HCT116 (cell line): ENCODE data around the gene ANKMY2. TPM values are rescaled to one million over a fixed set of nuclear protein-coding genes. Genes with fewer than 3 reads are reported as not detected.

Source experiments
- ATAC-seq: fragments of 200-7000 bp; cut with Tn5 transposase; 2 replicates; pipeline ENCODE4 v1.9.1; 2020; ENCODE audit warnings: mild to moderate bottlenecking, moderate library complexity
- BruUV-seq: library from RNA; stranded (reverse); fragments of 400-500 nt; replicated peaks from 2 replicates; lab custom pipeline; 2021; lab: Mats Ljungman, UMichigan
- CTCF ChIA-PET: fragments of 300-600 bp; sonication (Branson Sonifier 250); formaldehyde crosslinking; loops from one replicate; lab custom pipeline; 2021; ENCODE audit warnings: antibody characterized with exemption; lab: Charles Lee
- POLR2A ChIA-PET: fragments of 300-600, 350-600 bp; sonication (Branson Sonifier 250); formaldehyde crosslinking; loops from one replicate; lab custom pipeline; 2021; ENCODE audit warnings: antibody characterized with exemption; lab: Charles Lee
- RAD21 ChIA-PET, 2 experiments: fragments of 300-600 bp; sonication (Branson Sonifier 250); formaldehyde crosslinking; loops; one replicate each; lab custom pipeline; 2023; ENCODE audit warnings: low total read pairs in 2 of 2; ENCODE audit not compliant: uncharacterized antibody in 2 of 2, unreplicated experiment in 2 of 2, low non-redundant PET in 1 of 2; lab: Charles Lee
- DNase-seq: peaks from one replicate; pipeline ENCODE4 v3.0.0-alpha.2; 2010; ENCODE audit warnings: low read depth, low spot score
- H2AFZ ChIP-seq: fragments of 200-600 bp; shearing (Covaris generic), sonication (generic); 2 replicates; pipeline ENCODE4 v1.6.1; 2017; ENCODE audit warnings: low read depth, mixed run types, mixed read lengths, antibody characterized with exemption, low read length; ENCODE audit not compliant: poor library complexity, severe bottlenecking
- H3K27ac ChIP-seq: 2 replicates; pipeline ENCODE4 v1.5.1; 2012; ENCODE audit warnings: low read depth, low read length
- H3K27me3 ChIP-seq: fragments of 200-600 bp; sonication (generic); 2 replicates; pipeline ENCODE4 v1.6.1; 2016; ENCODE audit warnings: mixed run types, low read length, mixed read lengths; ENCODE audit not compliant: insufficient read depth
- H3K36me3 ChIP-seq, 2 experiments: fragments of 200-500 bp in 1 of 2; fragments of 200-600 bp in 1 of 2; sonication (Bioruptor generic) in 1 of 2; sonication (generic) in 1 of 2; 2 replicates each; pipeline versions ENCODE4 v1.5.1 to v1.6.1; 2014 to 2016; ENCODE audit warnings: low read length in 2 of 2, inconsistent platforms in 1 of 2, mixed read lengths in 1 of 2, mixed run types in 1 of 2; ENCODE audit not compliant: insufficient read depth in 2 of 2, control insufficient read depth in 1 of 2
- H3K4me1 ChIP-seq, 2 experiments: fragments of 200-600 bp in 1 of 2; sonication (generic) in 1 of 2; 2 replicates each; pipeline versions ENCODE4 v1.5.1 to v1.6.1; 2012 to 2017; ENCODE audit warnings: low read length in 2 of 2, inconsistent platforms in 1 of 2, mild to moderate bottlenecking in 1 of 2, mixed read lengths in 1 of 2, mixed run types in 1 of 2, moderate library complexity in 1 of 2; ENCODE audit not compliant: insufficient read depth in 2 of 2, control insufficient read depth in 1 of 2
- H3K4me2 ChIP-seq: fragments of 200-600 bp; sonication (generic); 2 replicates; pipeline ENCODE4 v1.6.1; 2017; ENCODE audit warnings: mixed run types, low read length, mixed read lengths
- H3K4me3 ChIP-seq, 2 experiments: fragments of 200-600 bp in 1 of 2; sonication (generic) in 1 of 2; replicated peaks in 1 of 2; 2 replicates each; pipeline ENCODE4 v1.5.1; 2011 to 2016; ENCODE audit warnings: low read length in 2 of 2, control low read depth in 1 of 2, low read depth in 1 of 2, mild to moderate bottlenecking in 1 of 2, mixed read lengths in 1 of 2, mixed run types in 1 of 2
- H3K79me2 ChIP-seq: fragments of 200-600 bp; sonication (generic); 2 replicates; pipeline ENCODE4 v1.6.1; 2017; ENCODE audit warnings: mild to moderate bottlenecking, mixed run types, low read length, moderate library complexity, mixed read lengths; ENCODE audit not compliant: insufficient read depth
- H3K9ac ChIP-seq: fragments of 200-600 bp; sonication (generic); 2 replicates; pipeline ENCODE4 v1.6.1; 2016; ENCODE audit warnings: low read length, mixed read lengths
- H3K9me2 ChIP-seq: fragments of 200-600 bp; sonication (generic), shearing (Covaris generic); 2 replicates; pipeline ENCODE4 v1.6.1; 2017; ENCODE audit warnings: mixed run types, mild to moderate bottlenecking, moderate library complexity; ENCODE audit not compliant: insufficient read depth
- H3K9me3 ChIP-seq, 2 experiments: fragments of 200-500 bp in 1 of 2; fragments of 200-600 bp in 1 of 2; sonication (Bioruptor generic) in 1 of 2; sonication (generic) in 1 of 2; 2 replicates each; pipeline ENCODE4 v1.6.1; 2014 to 2017; ENCODE audit warnings: low read length in 2 of 2, mixed read lengths in 2 of 2, inconsistent platforms in 1 of 2, low read depth in 1 of 2, mild to moderate bottlenecking in 1 of 2, mixed run types in 1 of 2, moderate library complexity in 1 of 2; ENCODE audit not compliant: control insufficient read depth in 1 of 2, insufficient read depth in 1 of 2
- H4K20me1 ChIP-seq: fragments of 200-600 bp; sonication (generic), shearing (Covaris generic); 2 replicates; pipeline ENCODE4 v1.6.1; 2017; ENCODE audit warnings: mixed run types, mild to moderate bottlenecking, moderate library complexity; ENCODE audit not compliant: insufficient read depth
- CBX3 ChIP-seq: IDR thresholded peaks from 2 replicates; pipeline ENCODE4 v1.6.1; 2012; ENCODE audit warnings: low read depth
- EGR1 ChIP-seq: IDR thresholded peaks from 2 replicates; pipeline ENCODE4 v1.6.1; 2012; ENCODE audit warnings: low read depth
- ELF1 ChIP-seq: IDR thresholded peaks from 2 replicates; pipeline ENCODE4 v1.6.1; 2012; ENCODE audit warnings: low read depth, borderline replicate concordance
- EZH2 ChIP-seq: fragments of 200-600 bp; sonication (generic); IDR thresholded peaks from 2 replicates; pipeline ENCODE4 v1.6.1; 2017; ENCODE audit warnings: antibody characterized with exemption, mixed run types
- EZH2phosphoT487 ChIP-seq: fragments of 200-600 bp; IDR thresholded peaks from 2 replicates; pipeline ENCODE4 v1.6.1; 2018; ENCODE audit warnings: antibody characterized with exemption, borderline replicate concordance
- FOSL1 ChIP-seq: IDR thresholded peaks from 2 replicates; pipeline ENCODE4 v1.6.1; 2012; ENCODE audit warnings: low read depth
- SIN3A ChIP-seq: IDR thresholded peaks from 2 replicates; pipeline ENCODE4 v1.6.1; 2012; ENCODE audit warnings: low read depth
- SRF ChIP-seq: IDR thresholded peaks from 2 replicates; pipeline ENCODE4 v1.6.1; 2012; ENCODE audit warnings: low read depth
- TCF7L2 ChIP-seq: IDR thresholded peaks from 2 replicates; pipeline ENCODE4 v1.7.0; 2011; ENCODE audit warnings: borderline replicate concordance, inconsistent platforms; ENCODE audit not compliant: insufficient read depth, insufficient read length; ENCODE audit errors: extremely low read depth
- YY1 ChIP-seq: IDR thresholded peaks from 2 replicates; pipeline ENCODE4 v1.6.1; 2011; ENCODE audit warnings: low read length, low read depth, moderate library complexity, mild to moderate bottlenecking; ENCODE audit not compliant: insufficient replicate concordance; ENCODE audit errors: extremely low read depth
- ZFX ChIP-seq: fragments of 450-650 bp; IDR thresholded peaks from 2 replicates; pipeline ENCODE4 v1.6.1; 2017
- ZNF274 ChIP-seq: fragments of 200-500 bp; sonication (Bioruptor generic); IDR thresholded peaks from 2 replicates; pipeline ENCODE4 v1.6.1; 2014; ENCODE audit warnings: mild to moderate bottlenecking, low read depth, low read length, inconsistent platforms
- intact Hi-C: fragments of 100-400 bp; cut with micrococcal nuclease; formaldehyde crosslinking; loops from 2 replicates; pipeline ENCODE4 v1.10.0; 2022
- total RNA-seq: library from RNA; stranded (reverse); gene quantifications from one replicate; pipeline ENCODE4 v1.2.1, GENCODE V29; 2021; ENCODE audit not compliant: unreplicated experiment
- TF ChIP-seq, protein P1 (sequence below), 3 experiments: fragments of 200-600 bp in 1 of 3; sonication (generic) in 1 of 3; IDR thresholded peaks in 2 of 3; conservative IDR thresholded peaks in 1 of 3; 2 replicates each; pipeline ENCODE4 v1.5.1; 2012 to 2017; ENCODE audit warnings: low read depth in 2 of 3, low read length in 2 of 3, antibody characterized with exemption in 1 of 3, borderline replicate concordance in 1 of 3, control low read depth in 1 of 3, mild to moderate bottlenecking in 1 of 3, mixed read lengths in 1 of 3, mixed run types in 1 of 3, moderate library complexity in 1 of 3; ENCODE audit not compliant: insufficient read depth in 1 of 3
- TF ChIP-seq, protein P2 (sequence below): IDR thresholded peaks from 2 replicates; pipeline ENCODE4 v1.6.1; 2012

ANKMY2 gene
- total RNA-seq, 1 experiment from 2014 or later, result 24.9 TPM

GRCh38 chr7:16603633-16604032, 41.9 kb downstream of the ANKMY2 start:
- no peak for DNase-seq
- POLR2A ChIA-PET, result no interaction called here
- Histone ChIP-seq H3K9me2 (no peaks in the 10 kb centered on the region), H3K36me3 (peaks cover 8 to 28% of the 10 kb centered on the region in 2 experiments; a peak in 3 of 4 replicates), H3K4me1 (no peaks in the 10 kb centered on the region), H3K4me2 (no peak overlapping the region), H3K79me2 (no peaks in the 10 kb centered on the region), H3K27me3 (no peaks in the 10 kb centered on the region), H3K4me3 (no peak overlapping the region), H4K20me1 (no peaks in the 10 kb centered on the region), H3K27ac (no peak overlapping the region), H2AFZ (no peak overlapping the region), H3K9me3 (no peaks in the 10 kb centered on the region), H3K9ac (no peak overlapping the region)
- no TSS peak for BruUV-seq
- RAD21 ChIA-PET, result no interaction called here
- intact Hi-C loops, result loop anchor here (1.0 kb wide), 1 partner anchor 315 kb away; no protein-coding TSS in a partner anchor
- CTCF ChIA-PET, result no interaction called here
- no peak for TF ChIP-seq YY1
- TF ChIP-seq, protein P1, sequence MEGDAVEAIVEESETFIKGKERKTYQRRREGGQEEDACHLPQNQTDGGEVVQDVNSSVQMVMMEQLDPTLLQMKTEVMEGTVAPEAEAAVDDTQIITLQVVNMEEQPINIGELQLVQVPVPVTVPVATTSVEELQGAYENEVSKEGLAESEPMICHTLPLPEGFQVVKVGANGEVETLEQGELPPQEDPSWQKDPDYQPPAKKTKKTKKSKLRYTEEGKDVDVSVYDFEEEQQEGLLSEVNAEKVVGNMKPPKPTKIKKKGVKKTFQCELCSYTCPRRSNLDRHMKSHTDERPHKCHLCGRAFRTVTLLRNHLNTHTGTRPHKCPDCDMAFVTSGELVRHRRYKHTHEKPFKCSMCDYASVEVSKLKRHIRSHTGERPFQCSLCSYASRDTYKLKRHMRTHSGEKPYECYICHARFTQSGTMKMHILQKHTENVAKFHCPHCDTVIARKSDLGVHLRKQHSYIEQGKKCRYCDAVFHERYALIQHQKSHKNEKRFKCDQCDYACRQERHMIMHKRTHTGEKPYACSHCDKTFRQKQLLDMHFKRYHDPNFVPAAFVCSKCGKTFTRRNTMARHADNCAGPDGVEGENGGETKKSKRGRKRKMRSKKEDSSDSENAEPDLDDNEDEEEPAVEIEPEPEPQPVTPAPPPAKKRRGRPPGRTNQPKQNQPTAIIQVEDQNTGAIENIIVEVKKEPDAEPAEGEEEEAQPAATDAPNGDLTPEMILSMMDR (IDR thresholded peaks at IDR 0.05 in 2 of 3, conservative IDR thresholded peaks at IDR 0.05 in 1 of 3; ENCODE audit: borderline replicate concordance in 1 of 3, insufficient read depth in 1 of 3, low read depth in 2 of 3, low read length in 2 of 3), result no peak
- TF ChIP-seq, protein P2, sequence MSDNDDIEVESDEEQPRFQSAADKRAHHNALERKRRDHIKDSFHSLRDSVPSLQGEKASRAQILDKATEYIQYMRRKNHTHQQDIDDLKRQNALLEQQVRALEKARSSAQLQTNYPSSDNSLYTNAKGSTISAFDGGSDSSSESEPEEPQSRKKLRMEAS, result no peak
- ATAC-seq, result no peak

DNA sequence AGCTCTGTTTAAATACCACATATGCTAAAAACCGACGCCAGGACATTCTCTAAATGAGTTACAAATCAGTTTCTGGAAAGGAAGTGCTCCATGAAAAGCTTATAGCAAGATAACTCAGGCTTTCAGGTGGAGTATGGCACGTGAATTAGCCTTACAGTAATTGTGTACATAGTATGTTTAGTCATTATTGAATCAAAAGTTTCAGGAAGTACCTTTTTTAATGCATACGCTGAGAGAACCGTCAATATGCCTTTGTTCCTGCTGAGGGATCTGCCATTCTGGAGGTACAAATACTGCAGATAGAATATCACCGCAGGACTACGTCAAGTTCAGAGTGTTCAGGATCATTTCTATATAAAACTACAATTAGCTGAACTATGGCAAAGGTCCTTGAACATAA, 45.7 kb downstream of the ANKMY2 start:
- Histone ChIP-seq H3K9me3 (no peaks in the 10 kb centered on the region), H3K9me2 (no peaks in the 10 kb centered on the region), H3K36me3 (peaks cover 8 to 21% of the 10 kb centered on the region in 2 experiments; a peak in 3 of 4 replicates), H3K79me2 (no peaks in the 10 kb centered on the region), H3K9ac (no peak overlapping the region), H3K27ac (no peak overlapping the region), H4K20me1 (no peaks in the 10 kb centered on the region), H3K4me2 (no peak overlapping the region), H2AFZ (no peak overlapping the region), H3K27me3 (no peaks in the 10 kb centered on the region), H3K4me3 (no peak overlapping the region), H3K4me1 (no peaks in the 10 kb centered on the region)
- RAD21 ChIA-PET, result no interaction called here
- CTCF ChIA-PET, result no interaction called here
- POLR2A ChIA-PET, result no interaction called here
- intact Hi-C loops, result no loop called here
- ATAC-seq (no peak), DNase-seq (no peak)
- no TSS peak for BruUV-seq
- TF ChIP-seq CBX3 (no peak), EZH2phosphoT487 (no peak), EZH2 (no peak), EGR1 (no peak), ELF1 (no peak), SRF (no peak), ZFX (no peak), TCF7L2 (no peak), SIN3A (no peak), ZNF274 (no peak), FOSL1 (no peak), YY1 (no peak)
- TF ChIP-seq, protein P1 (IDR thresholded peaks at IDR 0.05 in 2 of 3, conservative IDR thresholded peaks at IDR 0.05 in 1 of 3; ENCODE audit: borderline replicate concordance in 1 of 3, insufficient read depth in 1 of 3, low read depth in 2 of 3, low read length in 2 of 3), result no peak
